HL-60/S4 treated with retinoic acid at 250 ng/mL for 4 days and 3 days (cell line): ENCODE data around the gene RGS7BP.
"Not testable (repeated sequence)": the region's sequence is repeated elsewhere in the genome, so short reads cannot be mapped to it uniquely, and the experiment has no call there.

Experiments used
- in situ Hi-C: fragments of 300-500 bp; cut with MboI; formaldehyde crosslinking; loops from 2 replicates; pipeline ENCODE4 v1.7.0; 2022; ENCODE audit warnings: low sequenced_read_pairs

RGS7BP gene

GRCh38 chr5:64557911-64558310 lies 52.1 kb downstream of the RGS7BP start:
- in situ Hi-C loops: no loop called here

DNA sequence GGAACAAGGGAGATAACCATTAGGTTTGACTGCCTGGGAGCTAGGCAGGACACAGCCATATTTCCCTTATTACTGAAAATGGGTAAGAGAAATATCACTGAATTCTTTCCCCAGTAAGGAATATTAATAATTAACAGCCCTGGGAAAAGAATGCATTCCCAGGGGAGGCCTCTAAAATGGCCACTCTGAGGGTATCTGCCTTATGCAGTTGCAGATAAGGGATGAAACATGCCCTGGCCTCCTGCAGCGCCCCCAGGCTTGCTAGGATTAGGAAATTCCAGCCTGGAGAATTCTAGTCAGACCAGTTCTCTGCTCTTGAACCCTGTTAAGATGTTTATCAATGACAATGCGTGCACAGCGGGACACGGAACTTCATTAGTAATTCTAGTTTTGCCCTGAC lies 52.8 kb downstream of the RGS7BP start:
- in situ Hi-C loops: not testable (repeated sequence)

DNA sequence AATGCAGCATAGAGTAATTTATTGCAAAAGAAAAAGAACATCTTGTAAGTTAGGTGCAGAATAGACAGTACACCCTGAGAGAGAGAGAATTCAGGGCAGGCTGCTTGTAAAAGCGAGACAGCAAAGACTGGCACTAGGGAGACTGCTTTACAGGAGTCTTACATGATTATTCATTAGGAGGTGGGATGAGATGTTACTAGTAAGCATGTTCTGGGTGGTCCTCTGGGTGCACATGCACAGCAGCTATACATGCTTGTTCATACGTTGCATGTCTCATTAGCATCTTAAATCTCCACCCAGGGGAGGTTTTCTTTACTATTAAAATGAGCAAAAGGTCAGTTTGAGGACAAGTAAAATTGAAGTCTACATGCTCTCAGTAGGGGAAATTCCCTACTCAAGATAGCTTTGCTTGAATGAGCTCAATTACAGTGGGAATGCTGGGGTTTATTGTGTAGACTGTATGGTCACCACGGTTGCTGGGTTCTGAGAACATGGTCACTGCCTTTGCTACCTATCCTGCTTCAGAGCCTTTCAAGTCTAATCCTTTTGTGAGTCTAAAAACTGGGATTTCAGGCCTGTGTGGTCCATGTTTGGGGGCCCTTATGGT lies 60.6 kb downstream of the RGS7BP start:
- in situ Hi-C loops: no loop called here

DNA sequence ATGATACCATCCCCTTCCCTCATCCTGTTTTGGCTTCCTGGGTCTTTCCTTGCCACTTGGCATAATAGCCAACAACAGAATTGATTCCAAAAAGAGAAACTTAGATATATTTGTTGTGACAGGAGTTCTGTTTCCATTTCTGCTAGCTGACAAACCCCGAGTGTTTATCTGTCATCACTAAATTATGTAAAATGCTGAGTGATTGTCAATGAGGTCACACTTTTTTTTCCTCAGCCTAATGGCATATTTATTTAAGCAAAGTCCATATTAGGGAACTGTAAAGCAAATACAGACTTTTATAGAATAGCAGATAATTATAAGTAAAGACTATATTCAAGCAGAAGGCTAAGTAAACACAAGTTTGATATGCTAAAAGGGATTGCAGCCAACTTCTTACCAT lies 64.0 kb downstream of the RGS7BP start:
- in situ Hi-C loops: no loop called here

DNA sequence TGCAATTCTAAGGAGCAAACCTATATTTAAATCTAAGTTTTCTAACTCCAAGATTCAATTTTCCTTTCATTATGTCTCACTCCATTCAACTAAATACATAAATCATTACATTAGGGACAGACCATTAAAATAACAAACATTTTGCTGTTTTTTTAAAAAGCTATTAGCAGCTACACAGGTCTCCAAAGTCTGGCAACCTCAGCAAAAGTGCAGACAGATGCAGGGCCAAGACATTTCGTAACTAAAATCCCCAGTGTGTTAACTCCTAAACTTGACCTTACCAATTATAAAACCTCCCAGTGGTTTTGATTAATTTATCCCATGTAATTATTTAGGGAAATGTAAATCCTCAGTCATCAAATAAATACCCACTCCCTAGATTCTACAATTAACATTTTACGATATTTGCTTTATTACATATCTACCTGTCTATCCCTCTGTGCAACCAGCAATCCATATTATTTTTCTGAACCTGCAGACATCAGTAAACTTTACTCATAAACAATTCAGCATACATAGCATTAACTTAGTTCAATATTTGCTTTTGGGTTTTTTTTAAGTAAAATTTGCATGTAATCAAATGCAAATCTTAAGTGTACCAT lies 64.7 kb downstream of the RGS7BP start:
- in situ Hi-C loops: no loop called here

DNA sequence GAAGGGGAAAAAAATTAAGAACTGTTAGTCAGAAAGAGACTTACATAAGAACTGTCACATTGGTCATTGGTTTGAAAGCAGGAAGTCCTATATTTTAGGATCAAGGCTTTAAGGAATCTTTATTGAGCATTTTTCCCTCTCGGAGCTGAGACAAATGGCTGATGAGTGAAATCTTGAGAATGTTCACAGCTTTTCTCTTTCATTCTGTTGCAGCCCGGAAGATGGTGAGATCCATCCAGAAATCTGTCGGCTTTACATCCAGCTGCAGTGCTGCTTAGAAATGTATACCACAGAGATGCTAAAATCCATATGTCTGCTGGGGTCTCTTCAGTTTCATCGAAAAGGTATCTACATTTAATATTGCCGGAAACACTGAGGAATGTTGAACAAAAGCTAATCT lies 69.7 kb downstream of the RGS7BP start:
- in situ Hi-C loops: no loop called here

GRCh38 chr5:64576250-64576649 lies 70.4 kb downstream of the RGS7BP start:
- in situ Hi-C loops: no loop called here

DNA sequence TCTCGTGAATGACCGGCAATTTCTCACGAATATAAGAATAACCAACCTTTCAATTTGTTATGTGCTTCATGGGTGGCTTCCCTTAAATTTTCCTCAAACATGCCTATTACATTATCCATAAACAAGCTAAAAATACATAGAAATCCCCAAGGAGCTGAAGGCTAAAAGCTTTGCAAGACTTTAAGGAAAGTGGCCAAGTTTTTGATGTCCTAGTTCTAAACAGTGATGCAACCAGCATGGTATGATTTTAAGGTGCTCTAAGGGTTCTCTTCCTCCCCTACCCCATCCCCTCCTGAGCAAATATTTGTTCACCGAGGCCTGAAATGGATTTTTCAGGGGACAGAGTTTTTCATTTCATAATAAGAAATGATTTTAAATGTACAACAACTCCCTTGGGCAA lies 79.8 kb downstream of the RGS7BP start:
- in situ Hi-C loops: no loop called here

GRCh38 chr5:64587370-64587769 lies 81.6 kb downstream of the RGS7BP start:
- in situ Hi-C loops: no loop called here

DNA sequence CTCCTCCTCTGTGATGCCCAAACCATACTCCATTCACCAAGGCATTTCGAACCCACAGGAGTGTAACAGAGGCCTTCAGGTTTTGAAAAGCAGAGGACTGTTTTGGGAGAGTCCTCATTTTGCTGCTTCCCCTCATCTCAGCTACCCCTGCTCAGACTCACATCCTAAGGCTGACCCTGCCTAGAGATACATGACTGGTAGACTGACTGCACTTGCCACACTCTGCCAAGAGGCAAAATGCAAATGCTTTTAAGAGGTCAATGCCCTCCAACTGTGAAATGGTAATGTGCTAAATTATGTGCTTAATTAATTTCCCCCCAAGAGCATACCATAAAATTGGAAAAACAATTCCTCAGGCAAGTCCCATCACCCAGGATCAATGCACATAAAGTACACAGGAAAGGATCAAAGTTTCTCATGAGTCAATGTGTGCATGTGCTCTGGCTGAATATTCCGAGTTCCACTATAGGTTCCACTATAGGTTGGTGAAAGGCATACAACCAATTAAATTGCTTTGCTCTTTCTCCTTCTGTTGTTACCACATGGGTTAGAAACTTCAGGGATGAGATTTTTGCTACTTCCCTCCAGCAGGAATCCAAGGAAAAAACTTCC lies 87.0 kb downstream of the RGS7BP start:
- in situ Hi-C loops: no loop called here

GRCh38 chr5:64594025-64594424 lies 88.2 kb downstream of the RGS7BP start:
- in situ Hi-C loops: no loop called here

DNA sequence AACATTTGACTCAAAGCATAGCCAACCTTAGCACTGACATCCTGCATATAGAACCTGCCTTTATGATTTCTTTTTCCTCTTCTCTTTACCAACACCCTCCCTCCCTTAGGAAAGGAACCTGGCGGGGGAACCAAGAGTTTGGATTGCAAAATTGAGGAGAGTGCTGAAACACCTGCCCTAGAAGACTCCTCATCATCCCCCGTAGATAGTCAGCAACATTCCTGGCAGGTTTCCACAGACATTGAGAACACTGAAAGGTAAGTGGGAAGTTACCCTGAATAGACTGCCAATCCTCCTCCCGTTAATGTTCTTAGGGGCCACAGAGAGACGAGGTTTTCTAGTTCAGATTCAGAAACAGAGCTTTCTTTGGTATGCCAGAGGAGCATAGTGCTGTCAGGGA lies 88.8 kb downstream of the RGS7BP start:
- in situ Hi-C loops: no loop called here

DNA sequence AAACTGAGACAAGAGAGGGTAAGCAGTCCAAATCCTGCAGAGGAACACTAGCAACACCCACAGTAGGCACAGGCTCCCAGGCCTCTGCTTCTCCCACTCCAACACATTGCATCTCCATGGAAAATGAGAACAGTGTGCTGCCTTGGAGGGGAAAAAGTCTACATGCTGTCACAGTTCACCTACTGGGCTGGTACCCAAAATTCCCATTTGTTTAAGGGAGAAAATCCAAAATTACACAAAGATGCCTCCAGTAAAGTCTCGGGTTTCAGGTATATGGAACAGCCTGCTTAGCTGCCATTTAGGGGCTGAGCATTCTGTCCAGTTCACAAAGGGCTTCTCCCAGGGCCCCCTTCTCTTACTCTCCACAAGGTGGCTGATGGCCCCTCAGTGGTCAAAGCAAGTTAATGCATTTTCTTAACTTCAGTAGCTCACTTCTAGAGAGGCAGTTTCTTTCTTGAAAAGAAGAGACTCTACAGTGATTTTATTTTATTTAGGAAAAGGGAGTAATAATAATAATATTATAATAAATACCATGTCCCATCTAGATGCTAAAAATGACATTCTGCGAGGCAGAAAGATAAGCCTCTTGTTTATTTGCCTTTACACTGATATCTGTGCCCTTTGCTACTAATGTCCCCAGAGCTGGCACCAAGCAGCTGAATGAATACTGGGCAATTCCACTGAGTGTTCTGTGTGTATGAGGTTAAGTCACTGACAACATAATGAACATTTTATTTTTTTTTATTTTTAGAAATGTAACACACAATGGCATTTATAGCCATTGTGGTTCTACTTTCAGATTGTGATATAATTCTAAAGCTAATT lies 89.4 kb downstream of the RGS7BP start:
- in situ Hi-C loops: no loop called here

- in situ Hi-C loops: no loop called here
Observed at GRCh38 chr5:64599226-64599625, 93.4 kb downstream of the RGS7BP start.

- in situ Hi-C loops: no loop called here
Observed at GRCh38 chr5:64603676-64604075, 97.9 kb downstream of the RGS7BP start.

DNA sequence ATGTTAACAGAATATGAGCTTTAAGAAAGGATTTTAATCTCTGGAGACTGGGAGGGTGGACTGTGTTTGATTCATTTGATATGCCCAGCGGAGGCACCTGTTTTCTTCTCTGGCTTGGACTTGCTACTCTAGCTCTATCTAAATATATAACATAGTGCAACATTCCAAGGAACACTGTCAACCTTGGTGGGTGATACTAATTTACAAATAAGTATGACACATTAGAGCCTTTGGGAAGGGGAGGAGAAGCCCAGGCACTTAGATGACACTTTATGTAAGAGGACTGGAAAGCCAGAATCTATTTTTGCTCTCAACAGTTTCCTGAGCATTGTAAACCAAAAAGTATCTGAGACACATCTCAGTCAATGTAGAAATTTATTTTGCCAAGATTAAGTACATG lies 101.1 kb downstream of the RGS7BP start:
- in situ Hi-C loops: no loop called here

- in situ Hi-C loops: no loop called here
Observed at GRCh38 chr5:64612344-64612961, 106.6 kb downstream of the RGS7BP start.

- in situ Hi-C loops: no loop called here
Observed at GRCh38 chr5:64615895-64616294, 110.1 kb downstream of the RGS7BP start.

DNA sequence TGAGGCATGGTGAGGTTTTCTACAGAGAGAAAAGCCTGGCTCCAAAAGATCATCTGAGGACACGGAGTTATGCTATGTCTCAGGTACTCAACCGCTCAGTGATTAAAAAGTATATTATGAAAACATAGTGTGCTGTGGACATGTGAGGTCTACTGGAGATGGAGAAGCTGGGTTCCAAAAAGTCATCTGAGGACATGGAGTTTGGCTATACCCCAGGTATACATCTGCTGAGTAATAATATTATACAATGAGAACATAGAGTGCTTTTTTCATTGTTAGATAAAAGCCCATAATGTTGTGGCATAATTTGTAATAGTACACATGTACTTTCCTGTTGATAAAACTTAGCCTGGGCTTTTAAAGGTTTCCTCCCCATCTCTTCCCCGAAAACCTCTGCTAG lies 113.8 kb downstream of the RGS7BP start:
- in situ Hi-C loops: no loop called here

GRCh38 chr5:64622991-64623390 lies 117.2 kb downstream of the RGS7BP start:
- in situ Hi-C loops: no loop called here

GRCh38 chr5:64625678-64626077 lies 119.9 kb downstream of the RGS7BP start:
- in situ Hi-C loops: loop anchor here (25.0 kb wide), 1 partner anchor 162 kb away; no protein-coding TSS in a partner anchor
